HK-2 (cell line): ENCODE results near the gene CACFD1.

Experiments used
- DNase-seq: peaks from one replicate; pipeline ENCODE4 v3.0.0-alpha.2; 2018; ENCODE audit not compliant: unreplicated experiment

Gene CACFD1

DNA sequence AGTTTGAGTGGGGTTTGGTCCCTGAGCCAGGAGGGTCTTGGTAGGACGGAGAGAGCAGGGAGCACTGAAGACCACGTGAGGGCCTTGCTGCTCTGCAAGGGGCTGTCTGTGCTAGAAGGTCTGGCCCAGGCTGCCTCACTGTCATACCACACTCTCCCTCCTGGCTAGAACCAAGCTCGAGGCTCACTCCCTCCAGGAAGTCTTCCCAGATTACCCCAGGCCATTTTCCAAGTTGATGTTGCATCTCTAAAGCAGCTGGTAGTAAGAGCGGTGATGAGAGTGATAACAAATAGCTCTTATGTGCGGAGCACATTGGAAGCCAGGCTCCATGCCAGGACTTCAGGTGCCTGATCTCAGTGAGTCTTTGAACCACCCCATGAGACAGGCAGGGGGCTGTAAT lies 58.4 kb downstream of the CACFD1 start:
- DNase-seq = no peak

GRCh38 chr9:133518706-133519449 lies 59.1 kb downstream of the CACFD1 start:
- no peak for DNase-seq

GRCh38 chr9:133519693-133520092 lies 59.9 kb downstream of the CACFD1 start:
- no peak for DNase-seq

- DNase-seq = no peak
These were observed 60.5 kb downstream of the CACFD1 start for GRCh38 chr9:133520121-133520835.
